ENCODE measurements around the gene METTL2B. TPM values are rescaled to one million over a fixed set of nuclear protein-coding genes. Genes with fewer than 3 reads are reported as not detected.

METTL2B gene
- total and polyA plus RNA-seq, 2 donors (not counting 1 experiment from before 2014, with no cell fraction given) = 8.9 to 22.7 TPM

GRCh38 chr7:128443831-128444600 lies 32.5 kb upstream of the METTL2B start:
- no peaks in the 10 kb centered on the region for H3K27me3 Mint-ChIP-seq
- DNase-seq = no peak
- H2AFZ ChIP-seq (ENCODE audit: insufficient read depth, low read depth, low read length, poor library complexity, severe bottlenecking) = peak overlapping the region; percentile 48

More at GRCh38 chr7:128443831-128444600, 32.5 kb upstream of the METTL2B start:
- intact Hi-C loops (cut with micrococcal nuclease) = no loop called here
- Histone ChIP-seq H3K4me1 (ENCODE audit: control insufficient read depth in 2 of 2, insufficient read depth in 2 of 2, low read length in 2 of 2) (peaks cover 3 to 11% of the 10 kb centered on the region in 2 donors), H4K20me1 (ENCODE audit: control insufficient read depth, insufficient read depth, low read length, poor library complexity, severe bottlenecking) (no peaks in the 10 kb centered on the region), H3K9me3 (ENCODE audit: control extremely low read depth in 1 of 3, control insufficient read depth in 2 of 3, insufficient read depth in 1 of 3, low read length in 2 of 3) (no peaks in the 10 kb centered on the region), H3K79me2 (ENCODE audit: control insufficient read depth, insufficient read depth, low read length) (no peaks in the 10 kb centered on the region), H3K4me2 (replicated peaks; ENCODE audit: low read depth, low read length, poor library complexity, severe bottlenecking) (no peak overlapping the region), H3K9ac (ENCODE audit: low read length) (no peak overlapping the region), H3K36me3 (replicated peaks in 1 of 2; ENCODE audit: control extremely low read depth in 1 of 2, control insufficient read depth in 1 of 2, extremely low read depth in 1 of 2, insufficient read depth in 2 of 2, low read length in 1 of 2) (no peaks in the 10 kb centered on the region), H3K27ac (ENCODE audit: low read length in 2 of 2) (no peak overlapping the region), H3K4me3 (ENCODE audit: control extremely low read depth in 1 of 5, extremely low read depth in 1 of 5, insufficient read depth in 1 of 5, low read depth in 2 of 5, low read length in 4 of 5) (no peak overlapping the region), H3K27me3 (replicated peaks in 1 of 4; ENCODE audit: control extremely low read depth in 1 of 4, control insufficient read depth in 3 of 4, insufficient read depth in 4 of 4, low read length in 3 of 4) (no peaks in the 10 kb centered on the region)
- 78% methylated on average over 6 of the region's 7 CpGs for WGBS (ENCODE audit: insufficient coverage)
- peak overlapping the region; percentile 41 for H3K27ac Mint-ChIP-seq
- H3K4me1 Mint-ChIP-seq = peaks cover 11% of the 10 kb centered on the region
- H3K4me3 Mint-ChIP-seq = no peak overlapping the region
- no peaks in the 10 kb centered on the region for H3K9me3 Mint-ChIP-seq (ENCODE audit: insufficient read depth)
- peak; percentile 14 for ATAC-seq (ENCODE audit: low read depth)
- TF ChIP-seq EZH2 (IDR thresholded peaks at IDR 0.05; ENCODE audit: borderline replicate concordance, insufficient read depth, low read depth, low read length, poor library complexity, severe bottlenecking) (no peak), CTCF (IDR thresholded peaks at IDR 0.05) (no peak)
- POLR2A ChIA-PET = interaction anchor here (0.6 to 1.3 kb wide), 2 partner anchors 9 to 16 kb away, joined by 3 to 5 read pairs; no protein-coding TSS in a partner anchor
- CTCF ChIA-PET = interaction anchor here (0.6 to 11.8 kb wide), 9 partner anchors 9 to 82 kb away, joined by 3 to 133 read pairs (median 4); partner anchors contain the start of gene HILPDA

Data from B cell (primary cell).